Osteocyte (in vitro differentiated cells): ENCODE data around the gene APBB2. TPM values are rescaled to one million over a fixed set of nuclear protein-coding genes. Genes with fewer than 3 reads are reported as not detected.

ENCODE experiments used
- DNase-seq: peaks from one replicate; pipeline ENCODE4 v3.0.0; 2021; ENCODE audit warnings: mixed read lengths; ENCODE audit not compliant: unreplicated experiment; ENCODE audit errors: extremely low spot score
- H3K27ac Mint-ChIP-seq: one replicate; pipeline ENCODE4 v1.8.0; 2021; ENCODE audit warnings: mild to moderate bottlenecking, mixed read lengths; ENCODE audit not compliant: unreplicated experiment
- H3K27me3 Mint-ChIP-seq: one replicate; pipeline ENCODE4 v1.8.0; 2021; ENCODE audit warnings: mixed read lengths; ENCODE audit not compliant: unreplicated experiment
- H3K36me3 Mint-ChIP-seq: one replicate; pipeline ENCODE4 v1.8.0; 2021; ENCODE audit warnings: mixed read lengths; ENCODE audit not compliant: unreplicated experiment
- H3K4me1 Mint-ChIP-seq: one replicate; pipeline ENCODE4 v1.8.0; 2021; ENCODE audit warnings: mixed read lengths; ENCODE audit not compliant: unreplicated experiment
- H3K4me3 Mint-ChIP-seq: one replicate; pipeline ENCODE4 v1.8.0; 2021; ENCODE audit warnings: mild to moderate bottlenecking, moderate library complexity, mixed read lengths; ENCODE audit not compliant: unreplicated experiment
- H3K9me3 Mint-ChIP-seq: one replicate; pipeline ENCODE4 v1.8.0; 2021; ENCODE audit warnings: mixed read lengths; ENCODE audit not compliant: unreplicated experiment
- total RNA-seq: library from RNA; stranded (reverse); gene quantifications from 2 replicates; pipeline ENCODE4 v1.2.1, GENCODE V29; 2021
- TF ChIP-seq, protein P1 (sequence below): fragments of 200-600 bp; sonication (generic); IDR thresholded peaks from 2 replicates; pipeline ENCODE4 v1.5.0; 2021; ENCODE audit warnings: antibody characterized with exemption, mild to moderate bottlenecking, moderate library complexity

APBB2 gene
- total RNA-seq, 1 donor from 2014 or later = 56.2 TPM

DNA sequence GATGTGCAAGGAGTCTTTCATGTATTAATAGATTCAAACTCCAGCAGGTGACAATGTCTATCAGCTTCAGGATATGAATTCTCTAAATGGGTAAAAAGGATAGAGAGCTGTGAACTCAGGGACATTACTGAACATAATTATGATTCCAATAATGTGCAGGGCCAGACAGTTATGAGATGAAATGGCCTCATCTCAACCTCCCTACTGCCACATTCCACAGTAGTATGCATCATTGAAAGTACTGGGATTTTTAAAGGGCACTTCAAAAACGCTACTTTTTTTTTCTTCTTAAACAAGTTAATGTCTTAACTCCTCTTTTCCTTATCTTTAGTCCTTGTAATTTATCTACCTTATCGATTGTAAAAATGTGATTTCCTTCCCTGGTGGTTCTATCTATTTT lies 202.0 kb downstream of the APBB2 start:
- no peaks in the 10 kb centered on the region for H3K9me3 Mint-ChIP-seq
- H3K27me3 Mint-ChIP-seq = no peaks in the 10 kb centered on the region
- DNase-seq = no peak
- H3K4me1 Mint-ChIP-seq = peaks cover 39% of the 10 kb centered on the region
- no peak overlapping the region for H3K4me3 Mint-ChIP-seq
- H3K27ac Mint-ChIP-seq = peak overlapping the region; percentile 12
- TF ChIP-seq, protein P1, sequence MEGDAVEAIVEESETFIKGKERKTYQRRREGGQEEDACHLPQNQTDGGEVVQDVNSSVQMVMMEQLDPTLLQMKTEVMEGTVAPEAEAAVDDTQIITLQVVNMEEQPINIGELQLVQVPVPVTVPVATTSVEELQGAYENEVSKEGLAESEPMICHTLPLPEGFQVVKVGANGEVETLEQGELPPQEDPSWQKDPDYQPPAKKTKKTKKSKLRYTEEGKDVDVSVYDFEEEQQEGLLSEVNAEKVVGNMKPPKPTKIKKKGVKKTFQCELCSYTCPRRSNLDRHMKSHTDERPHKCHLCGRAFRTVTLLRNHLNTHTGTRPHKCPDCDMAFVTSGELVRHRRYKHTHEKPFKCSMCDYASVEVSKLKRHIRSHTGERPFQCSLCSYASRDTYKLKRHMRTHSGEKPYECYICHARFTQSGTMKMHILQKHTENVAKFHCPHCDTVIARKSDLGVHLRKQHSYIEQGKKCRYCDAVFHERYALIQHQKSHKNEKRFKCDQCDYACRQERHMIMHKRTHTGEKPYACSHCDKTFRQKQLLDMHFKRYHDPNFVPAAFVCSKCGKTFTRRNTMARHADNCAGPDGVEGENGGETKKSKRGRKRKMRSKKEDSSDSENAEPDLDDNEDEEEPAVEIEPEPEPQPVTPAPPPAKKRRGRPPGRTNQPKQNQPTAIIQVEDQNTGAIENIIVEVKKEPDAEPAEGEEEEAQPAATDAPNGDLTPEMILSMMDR = no peak
- peaks cover 6% of the 10 kb centered on the region for H3K36me3 Mint-ChIP-seq

DNA sequence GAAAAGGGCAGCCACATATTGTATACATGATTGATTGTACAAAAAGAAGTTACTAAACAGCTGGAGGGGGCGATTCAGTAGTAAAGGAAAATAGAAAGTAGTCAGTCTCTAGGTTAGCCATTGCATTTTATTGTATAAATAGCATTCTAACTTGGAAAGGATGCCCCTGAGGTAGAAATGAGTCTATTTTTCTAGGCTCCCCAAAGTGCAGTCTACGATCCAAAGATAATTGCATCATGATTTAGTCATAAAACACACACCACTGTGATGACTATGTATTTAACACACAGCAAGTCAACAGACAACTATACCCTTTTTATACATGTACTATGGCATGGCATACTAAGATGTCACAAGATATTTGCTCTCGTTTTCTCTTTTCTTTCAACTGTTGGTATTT lies 204.9 kb downstream of the APBB2 start:
- TF ChIP-seq, protein P1 = no peak
- peaks cover 6% of the 10 kb centered on the region for H3K36me3 Mint-ChIP-seq
- peaks cover 48% of the 10 kb centered on the region for H3K4me1 Mint-ChIP-seq
- DNase-seq = no peak
- H3K4me3 Mint-ChIP-seq = no peak overlapping the region
- no peaks in the 10 kb centered on the region for H3K27me3 Mint-ChIP-seq
- peak overlapping the region; percentile 85 for H3K27ac Mint-ChIP-seq
- H3K9me3 Mint-ChIP-seq = no peaks in the 10 kb centered on the region

DNA sequence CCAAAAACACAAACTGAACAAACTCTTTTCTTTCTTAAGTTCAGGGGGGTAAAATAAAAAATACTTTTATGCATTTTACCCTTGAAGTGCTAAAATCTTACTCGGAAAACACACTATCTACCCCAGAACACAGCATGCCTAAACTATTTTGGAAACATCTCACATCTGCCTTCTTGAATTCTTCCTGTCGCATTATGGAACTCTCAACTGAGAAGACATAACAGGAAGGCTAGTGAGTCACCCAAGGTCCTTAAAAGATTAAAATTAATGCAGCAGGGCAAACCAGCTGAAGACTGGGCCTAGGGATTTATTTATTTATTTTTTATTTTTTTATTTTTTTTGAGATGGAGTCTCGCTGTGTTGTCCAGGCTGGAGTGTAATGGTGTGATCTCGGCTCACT lies 208.2 kb downstream of the APBB2 start:
- Mint-ChIP-seq H3K27me3 (no peaks in the 10 kb centered on the region), H3K9me3 (peaks cover 2% of the 10 kb centered on the region), H3K36me3 (peaks cover 1% of the 10 kb centered on the region), H3K4me1 (peaks cover 34% of the 10 kb centered on the region), H3K27ac (peak overlapping the region; percentile 4), H3K4me3 (no peak overlapping the region)
- no peak for DNase-seq
- TF ChIP-seq, protein P1 = no peak

DNA sequence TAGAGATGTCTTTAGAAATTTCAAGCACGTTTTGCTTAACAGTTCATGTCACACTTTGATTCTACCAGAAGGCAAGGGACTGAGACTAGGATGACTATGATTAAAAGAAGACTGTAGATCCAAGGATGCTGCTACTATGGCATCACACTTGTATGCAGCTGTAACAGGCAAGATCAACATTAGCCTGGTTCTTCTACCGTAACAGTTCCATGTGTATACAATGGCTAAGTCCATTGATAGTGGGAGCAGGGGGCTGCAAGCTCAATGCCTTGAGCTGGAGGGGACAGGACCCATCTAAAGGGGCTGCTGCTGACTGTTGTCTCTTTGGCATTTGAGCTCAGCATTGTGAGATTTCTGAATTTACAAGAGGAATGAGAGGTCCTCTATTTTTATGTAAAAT lies 212.0 kb downstream of the APBB2 start:
- Mint-ChIP-seq H3K9me3 (peaks cover 4% of the 10 kb centered on the region), H3K4me3 (no peak overlapping the region), H3K36me3 (peaks cover 2% of the 10 kb centered on the region), H3K4me1 (peaks cover 19% of the 10 kb centered on the region), H3K27ac (no peak overlapping the region), H3K27me3 (no peaks in the 10 kb centered on the region)
- TF ChIP-seq, protein P1 = no peak
- DNase-seq = no peak

DNA sequence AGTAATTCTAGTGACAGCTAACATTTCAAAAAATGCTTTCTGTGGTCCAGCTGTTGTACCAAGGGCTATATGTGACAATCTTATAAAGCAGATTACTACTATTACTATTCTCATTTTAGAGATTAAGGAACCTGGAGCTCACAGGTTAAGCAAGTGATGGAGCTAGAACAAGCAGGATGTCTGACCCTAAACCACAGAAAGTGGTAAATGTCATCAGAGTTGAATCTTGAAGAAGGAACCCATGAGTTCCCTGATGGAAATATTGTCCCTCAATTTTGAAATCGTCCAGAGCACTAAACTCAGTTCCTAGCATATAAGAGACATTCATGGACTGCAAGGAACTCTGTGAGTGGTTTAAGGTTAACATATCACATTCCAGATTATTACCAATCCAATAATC lies 214.0 kb downstream of the APBB2 start:
- Mint-ChIP-seq H3K27ac (no peak overlapping the region), H3K27me3 (no peaks in the 10 kb centered on the region), H3K9me3 (peaks cover 4% of the 10 kb centered on the region), H3K36me3 (peaks cover 2% of the 10 kb centered on the region), H3K4me1 (peaks cover 17% of the 10 kb centered on the region), H3K4me3 (no peak overlapping the region)
- DNase-seq = no peak
- TF ChIP-seq, protein P1 = no peak
